Articular chondrocyte of knee joint (primary cell): ENCODE measurements around the gene FCGBP. TPM values are rescaled to one million over a fixed set of nuclear protein-coding genes. Genes with fewer than 3 reads are reported as not detected.

Experiments used
- total RNA-seq: library from RNA; depleted of rRNA; stranded (reverse); fragments of >200 nt; gene quantifications from 2 replicates; pipeline ENCODE4 v1.2.3, GENCODE V29; 2012

FCGBP gene
- total RNA-seq = 0.13 and 0.76 TPM in 2 replicates

DNA sequence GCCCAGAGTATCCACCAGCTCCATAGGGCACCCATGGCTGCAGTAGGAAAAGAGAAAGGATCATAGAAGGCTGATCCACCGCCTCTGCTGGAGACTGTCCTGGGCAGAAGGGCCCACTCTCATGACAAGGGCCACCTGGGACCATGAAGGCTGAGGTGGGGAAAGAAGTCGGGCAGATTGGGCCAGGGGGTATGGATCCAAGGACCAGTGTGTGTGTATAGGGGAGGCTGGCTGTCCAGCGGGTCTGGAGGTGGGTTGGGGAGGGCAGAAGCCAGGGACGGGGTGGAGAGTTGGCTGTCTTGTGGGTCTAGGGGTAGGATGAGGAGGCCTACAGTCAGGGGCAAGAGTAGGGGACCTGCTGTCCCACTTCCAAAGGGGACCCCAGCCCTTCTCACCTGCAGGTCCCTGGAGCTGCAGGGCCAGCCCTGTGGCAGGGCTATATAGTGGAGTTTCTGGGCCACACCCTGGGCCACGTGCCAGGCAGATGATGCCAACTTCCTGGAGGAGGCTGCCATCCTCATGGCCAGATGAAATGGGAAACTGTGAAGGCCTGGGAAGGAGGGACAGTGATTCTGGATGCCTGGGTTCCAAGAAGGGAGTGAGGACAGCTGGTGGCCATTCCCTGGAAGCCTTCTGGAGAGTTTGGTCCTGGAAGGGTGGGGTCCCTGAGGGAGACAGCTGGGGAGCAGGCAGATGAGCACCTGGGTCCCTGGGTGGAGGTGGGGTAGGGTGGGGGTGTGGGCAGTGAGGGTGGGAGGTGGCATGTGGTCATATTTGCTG, at the start of gene FCGBP:
Gene FCGBP, minus strand, starts transcription at position 51 of the 780 bp plus-strand sequence.

GRCh38 chr19:39970675-39971379, 36.4 kb upstream of the FCGBP start, which contains the start of gene PSMC4:
Gene PSMC4 (plus strand): TSS chr19:39971165. CDS start chr19:39971203, 38 bp downstream.

Other genes with a start within 250 kb of the FCGBP start
- gene LGALS14, start 230.2 kb downstream of the FCGBP start, total RNA-seq = not detected in 2 replicates
- gene CLC, start 196.6 kb downstream of the FCGBP start, total RNA-seq = not detected in 2 replicates
- gene LEUTX, start 155.8 kb downstream of the FCGBP start, total RNA-seq = not detected in 2 replicates
- gene DYRK1B, start 100.5 kb downstream of the FCGBP start, total RNA-seq = 9.5 and 13.5 TPM in 2 replicates
- 93.7 and 120 TPM in 2 replicates for gene FBL, start 88.3 kb downstream of the FCGBP start, total RNA-seq
- gene PSMC4, start 36.5 kb upstream of the FCGBP start, total RNA-seq = 72.2 and 77.2 TPM in 2 replicates
- 8.5 and 9.8 TPM in 2 replicates for gene ZNF546, start 62.4 kb upstream of the FCGBP start, total RNA-seq
- gene ZNF780B, start 121.6 kb upstream of the FCGBP start, total RNA-seq = 20.3 and 31.8 TPM in 2 replicates
- 18.9 and 24.6 TPM in 2 replicates for gene ZNF780A, start 156.3 kb upstream of the FCGBP start, total RNA-seq